ENCODE results near the gene COMMD8. TPM values are rescaled to one million over a fixed set of nuclear protein-coding genes. Genes with fewer than 3 reads are reported as not detected.

Gene COMMD8
- total and polyA plus RNA-seq, 2 donors = 28.7 to 43.5 TPM

- no peak overlapping the region for H3K27ac ChIP-seq (ENCODE audit: low read depth in 1 of 2, low read length in 1 of 2)
These were observed 18.8 kb upstream of the COMMD8 start for GRCh38 chr4:47482326-47482725.

GRCh38 chr4:47478804-47479203 lies 15.3 kb upstream of the COMMD8 start:
- Histone ChIP-seq H3K4me1 (ENCODE audit: control insufficient read depth in 2 of 2, insufficient read depth in 2 of 2, low read length in 2 of 2) (no peaks in the 10 kb centered on the region), H3K27me3 (ENCODE audit: control insufficient read depth in 2 of 2, insufficient read depth in 1 of 2, low read length in 1 of 2) (no peaks in the 10 kb centered on the region), H3K27ac (ENCODE audit: low read depth in 1 of 2, low read length in 1 of 2) (no peak overlapping the region), H3K9me3 (ENCODE audit: control insufficient read depth in 2 of 2, insufficient read depth in 1 of 2, low read length in 1 of 2) (no peaks in the 10 kb centered on the region), H3K36me3 (ENCODE audit: control insufficient read depth in 2 of 2, insufficient read depth in 2 of 2, low read length in 1 of 2) (no peaks in the 10 kb centered on the region), H3K4me3 (ENCODE audit: low read length in 2 of 2) (no peak overlapping the region)
- DNase-seq (ENCODE audit: low read depth in 6 of 9, low spot score in 9 of 9) = no peak
- WGBS = 98% methylated on average over 4 of the region's 4 CpGs

More at GRCh38 chr4:47482326-47482725, 18.8 kb upstream of the COMMD8 start:
- Histone ChIP-seq H3K4me1 (ENCODE audit: control insufficient read depth in 2 of 2, insufficient read depth in 2 of 2, low read length in 2 of 2) (peaks cover 0 to 3% of the 10 kb centered on the region in 2 donors), H3K36me3 (ENCODE audit: control insufficient read depth in 2 of 2, insufficient read depth in 2 of 2, low read length in 1 of 2) (no peaks in the 10 kb centered on the region), H3K4me3 (ENCODE audit: low read length in 2 of 2) (no peak overlapping the region), H3K9me3 (ENCODE audit: control insufficient read depth in 2 of 2, insufficient read depth in 1 of 2, low read length in 1 of 2) (no peaks in the 10 kb centered on the region), H3K27me3 (ENCODE audit: control insufficient read depth in 2 of 2, insufficient read depth in 1 of 2, low read length in 1 of 2) (no peaks in the 10 kb centered on the region)
- WGBS = 93% methylated on average over 4 of the region's 4 CpGs
- no peak for DNase-seq (ENCODE audit: low read depth in 6 of 9, low spot score in 9 of 9)

GRCh38 chr4:47475411-47475810 lies 11.9 kb upstream of the COMMD8 start:
- no peaks in the 10 kb centered on the region for H3K9me3 ChIP-seq (ENCODE audit: control insufficient read depth in 2 of 2, insufficient read depth in 1 of 2, low read length in 1 of 2)
- H3K27ac ChIP-seq (ENCODE audit: low read depth in 1 of 2, low read length in 1 of 2) = no peak overlapping the region
- H3K36me3 ChIP-seq (ENCODE audit: control insufficient read depth in 2 of 2, insufficient read depth in 2 of 2, low read length in 1 of 2) = no peaks in the 10 kb centered on the region
- DNase-seq (ENCODE audit: low read depth in 6 of 9, low spot score in 9 of 9) = no peak
- no peak overlapping the region for H3K4me3 ChIP-seq (ENCODE audit: low read length in 2 of 2)
- WGBS = 94% methylated on average over 1 of the region's 1 CpG
- no peaks in the 10 kb centered on the region for H3K27me3 ChIP-seq (ENCODE audit: control insufficient read depth in 2 of 2, insufficient read depth in 1 of 2, low read length in 1 of 2)
- H3K4me1 ChIP-seq (ENCODE audit: control insufficient read depth in 2 of 2, insufficient read depth in 2 of 2, low read length in 2 of 2) = no peaks in the 10 kb centered on the region

- Histone ChIP-seq H3K27ac (ENCODE audit: low read depth in 1 of 2, low read length in 1 of 2) (no peak overlapping the region), H3K27me3 (ENCODE audit: control insufficient read depth in 2 of 2, insufficient read depth in 1 of 2, low read length in 1 of 2) (no peaks in the 10 kb centered on the region), H3K9me3 (ENCODE audit: control insufficient read depth in 2 of 2, insufficient read depth in 1 of 2, low read length in 1 of 2) (no peaks in the 10 kb centered on the region), H3K4me3 (ENCODE audit: low read length in 2 of 2) (no peak overlapping the region), H3K4me1 (ENCODE audit: control insufficient read depth in 2 of 2, insufficient read depth in 2 of 2, low read length in 2 of 2) (no peaks in the 10 kb centered on the region), H3K36me3 (ENCODE audit: control insufficient read depth in 2 of 2, insufficient read depth in 2 of 2, low read length in 1 of 2) (no peaks in the 10 kb centered on the region)
- WGBS = 91% methylated on average over 4 of the region's 4 CpGs
- no peak for DNase-seq (ENCODE audit: low read depth in 6 of 9, low spot score in 9 of 9)
These were observed 11.3 kb upstream of the COMMD8 start for GRCh38 chr4:47474799-47475198.

- no peak overlapping the region for H3K27ac ChIP-seq (ENCODE audit: low read depth in 1 of 2, low read length in 1 of 2)
- H3K4me3 ChIP-seq (ENCODE audit: low read length in 2 of 2) = no peak overlapping the region
- no peak for DNase-seq (ENCODE audit: low read depth in 6 of 9, low spot score in 9 of 9)
- no peaks in the 10 kb centered on the region for H3K9me3 ChIP-seq (ENCODE audit: control insufficient read depth in 2 of 2, insufficient read depth in 1 of 2, low read length in 1 of 2)
- WGBS = 96% methylated on average over 3 of the region's 3 CpGs
- H3K36me3 ChIP-seq (ENCODE audit: control insufficient read depth in 2 of 2, insufficient read depth in 2 of 2, low read length in 1 of 2) = no peaks in the 10 kb centered on the region
- H3K4me1 ChIP-seq (ENCODE audit: control insufficient read depth in 2 of 2, insufficient read depth in 2 of 2, low read length in 2 of 2) = no peaks in the 10 kb centered on the region
- no peaks in the 10 kb centered on the region for H3K27me3 ChIP-seq (ENCODE audit: control insufficient read depth in 2 of 2, insufficient read depth in 1 of 2, low read length in 1 of 2)
These were observed 9.7 kb upstream of the COMMD8 start for GRCh38 chr4:47473141-47473750.

- Histone ChIP-seq H3K4me1 (ENCODE audit: control insufficient read depth in 2 of 2, insufficient read depth in 2 of 2, low read length in 2 of 2) (no peaks in the 10 kb centered on the region), H3K36me3 (ENCODE audit: control insufficient read depth in 2 of 2, insufficient read depth in 2 of 2, low read length in 1 of 2) (no peaks in the 10 kb centered on the region), H3K9me3 (ENCODE audit: control insufficient read depth in 2 of 2, insufficient read depth in 1 of 2, low read length in 1 of 2) (no peaks in the 10 kb centered on the region), H3K4me3 (ENCODE audit: low read length in 2 of 2) (no peak overlapping the region), H3K27ac (ENCODE audit: low read depth in 1 of 2, low read length in 1 of 2) (no peak overlapping the region), H3K27me3 (ENCODE audit: control insufficient read depth in 2 of 2, insufficient read depth in 1 of 2, low read length in 1 of 2) (no peaks in the 10 kb centered on the region)
- over 99% methylated on average over 2 of the region's 2 CpGs for WGBS
- DNase-seq (ENCODE audit: low read depth in 6 of 9, low spot score in 9 of 9) = no peak
These were observed 8.1 kb upstream of the COMMD8 start for GRCh38 chr4:47471591-47471990.

GRCh38 chr4:47471064-47471463 lies 7.6 kb upstream of the COMMD8 start:
- no peaks in the 10 kb centered on the region for H3K9me3 ChIP-seq (ENCODE audit: control insufficient read depth in 2 of 2, insufficient read depth in 1 of 2, low read length in 1 of 2)
- H3K4me3 ChIP-seq (ENCODE audit: low read length in 2 of 2) = no peak overlapping the region
- 73% methylated on average over 4 of the region's 4 CpGs for WGBS
- H3K4me1 ChIP-seq (ENCODE audit: control insufficient read depth in 2 of 2, insufficient read depth in 2 of 2, low read length in 2 of 2) = no peaks in the 10 kb centered on the region
- no peaks in the 10 kb centered on the region for H3K36me3 ChIP-seq (ENCODE audit: control insufficient read depth in 2 of 2, insufficient read depth in 2 of 2, low read length in 1 of 2)
- DNase-seq (ENCODE audit: low read depth in 6 of 9, low spot score in 9 of 9) = no peak
- H3K27me3 ChIP-seq (ENCODE audit: control insufficient read depth in 2 of 2, insufficient read depth in 1 of 2, low read length in 1 of 2) = no peaks in the 10 kb centered on the region
- H3K27ac ChIP-seq (ENCODE audit: low read depth in 1 of 2, low read length in 1 of 2) = no peak overlapping the region

GRCh38 chr4:47469951-47470350 lies 6.4 kb upstream of the COMMD8 start:
- 96% methylated on average over 3 of the region's 3 CpGs for WGBS
- no peak for DNase-seq (ENCODE audit: low read depth in 6 of 9, low spot score in 9 of 9)
- no peaks in the 10 kb centered on the region for H3K27me3 ChIP-seq (ENCODE audit: control insufficient read depth in 2 of 2, insufficient read depth in 1 of 2, low read length in 1 of 2)
- no peak overlapping the region for H3K4me3 ChIP-seq (ENCODE audit: low read length in 2 of 2)
- H3K4me1 ChIP-seq (ENCODE audit: control insufficient read depth in 2 of 2, insufficient read depth in 2 of 2, low read length in 2 of 2) = no peaks in the 10 kb centered on the region
- H3K9me3 ChIP-seq (ENCODE audit: control insufficient read depth in 2 of 2, insufficient read depth in 1 of 2, low read length in 1 of 2) = no peaks in the 10 kb centered on the region
- no peak overlapping the region for H3K27ac ChIP-seq (ENCODE audit: low read depth in 1 of 2, low read length in 1 of 2)
- no peaks in the 10 kb centered on the region for H3K36me3 ChIP-seq (ENCODE audit: control insufficient read depth in 2 of 2, insufficient read depth in 2 of 2, low read length in 1 of 2)

GRCh38 chr4:47468706-47469365 lies 5.3 kb upstream of the COMMD8 start:
- no peaks in the 10 kb centered on the region for H3K27me3 ChIP-seq (ENCODE audit: control insufficient read depth in 2 of 2, insufficient read depth in 1 of 2, low read length in 1 of 2)
- DNase-seq (ENCODE audit: low read depth in 6 of 9, low spot score in 9 of 9) = no peak
- H3K36me3 ChIP-seq (ENCODE audit: control insufficient read depth in 2 of 2, insufficient read depth in 2 of 2, low read length in 1 of 2) = no peaks in the 10 kb centered on the region
- 98% methylated on average over 6 of the region's 6 CpGs for WGBS
- H3K27ac ChIP-seq (ENCODE audit: low read depth in 1 of 2, low read length in 1 of 2) = no peak overlapping the region
- H3K4me1 ChIP-seq (ENCODE audit: control insufficient read depth in 2 of 2, insufficient read depth in 2 of 2, low read length in 2 of 2) = no peaks in the 10 kb centered on the region
- no peaks in the 10 kb centered on the region for H3K9me3 ChIP-seq (ENCODE audit: control insufficient read depth in 2 of 2, insufficient read depth in 1 of 2, low read length in 1 of 2)
- H3K4me3 ChIP-seq (ENCODE audit: low read length in 2 of 2) = no peak overlapping the region

Measured in thymus (tissue), 11 donors.